Measurements from ENCODE around the gene TSSK2. TPM values are rescaled to one million over a fixed set of nuclear protein-coding genes. Genes with fewer than 3 reads are reported as not detected.
A peak's percentile ranks its signal among the peaks of the same experiment; 100 is the strongest.
"Not testable (repeated sequence)": the region's sequence is repeated elsewhere in the genome, so short reads cannot be mapped to it uniquely, and the experiment has no call there.

Gene TSSK2
- total RNA-seq, 2 experiments from 2014 or later: not detected

DNA sequence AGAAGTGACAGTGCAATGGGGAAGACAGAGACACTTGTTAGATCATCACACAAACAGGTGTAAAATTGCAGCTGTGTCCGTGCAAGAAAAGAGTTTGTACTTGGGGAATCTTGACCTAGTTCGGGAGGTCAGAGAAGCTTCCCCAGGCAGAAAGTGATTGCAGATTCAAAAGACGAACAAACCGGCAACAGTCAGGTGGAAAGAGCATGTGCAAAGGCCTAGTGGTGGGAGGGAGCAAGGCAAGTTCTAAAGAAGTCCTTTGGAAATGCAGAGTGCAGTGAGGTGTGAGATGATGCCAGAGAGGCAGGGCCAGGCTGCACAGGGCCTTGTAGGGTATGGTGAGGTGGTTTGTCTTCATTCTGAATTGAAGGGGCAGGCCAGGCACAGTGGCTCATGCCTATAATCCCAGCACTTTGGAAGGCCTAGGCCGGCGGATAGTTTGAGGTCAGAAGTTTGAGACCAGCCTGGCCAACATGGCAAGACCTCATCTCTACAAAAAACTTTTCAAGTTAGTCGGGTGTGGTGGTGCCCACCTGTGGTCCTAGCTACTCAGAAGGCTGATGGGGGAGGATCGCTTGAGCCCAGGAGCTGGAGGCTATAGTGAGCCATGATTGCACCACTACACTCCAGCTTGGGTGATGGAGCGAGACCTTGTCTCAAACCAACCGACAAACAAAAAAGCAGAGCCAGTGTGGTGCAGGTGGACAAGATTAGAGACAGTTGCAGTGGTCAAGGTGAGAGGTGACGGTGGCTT lies 15.3 kb downstream of the TSSK2 start:
- Mint-ChIP-seq H3K9me3 (ENCODE audit: low read depth) (no peaks in the 10 kb centered on the region), H3K36me3 (peaks cover 3% of the 10 kb centered on the region), H3K27ac (no peak overlapping the region), H3K4me3 (no peak overlapping the region), H3K27me3 (peaks cover 36% of the 10 kb centered on the region), H3K4me1 (peaks cover 23% of the 10 kb centered on the region)
- CTCF ChIA-PET: interaction anchor here (1.1 to 3.7 kb wide), 4 partner anchors 8 to 483 kb away, joined by 5 to 17 read pairs (median 11); partner anchors contain the start of gene SLC25A1
- DNase-seq (no peak), ATAC-seq (no peak)

- no peak overlapping the region for H3K27ac Mint-ChIP-seq
- no peak for DNase-seq
- H3K4me1 Mint-ChIP-seq: peaks cover 23% of the 10 kb centered on the region
- H3K36me3 Mint-ChIP-seq: peaks cover 5% of the 10 kb centered on the region
- H3K4me3 Mint-ChIP-seq: no peak overlapping the region
- CTCF ChIA-PET: interaction anchor here (1.1 to 3.7 kb wide), 2 partner anchors 32 to 483 kb away, joined by 5 to 17 read pairs; partner anchors contain the start of gene SLC25A1
- peaks cover 44% of the 10 kb centered on the region for H3K27me3 Mint-ChIP-seq
- H3K9me3 Mint-ChIP-seq (ENCODE audit: low read depth): no peaks in the 10 kb centered on the region
- no peak for ATAC-seq
These were observed 16.2 kb downstream of the TSSK2 start for GRCh38 chr22:19147195-19147780.

GRCh38 chr22:19148417-19149046 lies 17.4 kb downstream of the TSSK2 start:
- H3K4me3 Mint-ChIP-seq: no peak overlapping the region
- H3K27ac Mint-ChIP-seq: no peak overlapping the region
- ATAC-seq (no peak), DNase-seq (no peak)
- H3K4me1 Mint-ChIP-seq: peaks cover 15% of the 10 kb centered on the region
- CTCF ChIA-PET: no interaction called here
- H3K36me3 Mint-ChIP-seq: peaks cover 5% of the 10 kb centered on the region
- H3K27me3 Mint-ChIP-seq: peaks cover 52% of the 10 kb centered on the region
- H3K9me3 Mint-ChIP-seq (ENCODE audit: low read depth): no peaks in the 10 kb centered on the region

- Mint-ChIP-seq H3K27ac (no peak overlapping the region), H3K36me3 (peaks cover 3% of the 10 kb centered on the region), H3K9me3 (ENCODE audit: low read depth) (no peaks in the 10 kb centered on the region), H3K4me1 (peaks cover 9% of the 10 kb centered on the region), H3K4me3 (peak overlapping the region; percentile 35), H3K27me3 (peaks cover 56% of the 10 kb centered on the region)
- CTCF ChIA-PET: no interaction called here
- DNase-seq (peak; percentile 65), ATAC-seq (peak; percentile 38)
These were observed 18.2 kb downstream of the TSSK2 start for GRCh38 chr22:19149047-19149883.

GRCh38 chr22:19149991-19150390 lies 18.9 kb downstream of the TSSK2 start, which contains the start of gene GSC2:
TSS of gene GSC2 (minus strand) at chr22:19150292. CDS start at chr22:19150283, 9 bp downstream.
- no peaks in the 10 kb centered on the region for H3K9me3 Mint-ChIP-seq (ENCODE audit: low read depth)
- H3K4me3 Mint-ChIP-seq: peak within 1 kb of the TSS; percentile 35
- peaks cover 56% of the 10 kb centered on the region for H3K27me3 Mint-ChIP-seq
- ATAC-seq (no peak), DNase-seq (no peak)
- H3K36me3 Mint-ChIP-seq: peaks cover 3% of the 10 kb centered on the region
- CTCF ChIA-PET: no interaction called here
- no peak within 1 kb of the TSS for H3K27ac Mint-ChIP-seq
- peaks cover 4% of the 10 kb centered on the region for H3K4me1 Mint-ChIP-seq

DNA sequence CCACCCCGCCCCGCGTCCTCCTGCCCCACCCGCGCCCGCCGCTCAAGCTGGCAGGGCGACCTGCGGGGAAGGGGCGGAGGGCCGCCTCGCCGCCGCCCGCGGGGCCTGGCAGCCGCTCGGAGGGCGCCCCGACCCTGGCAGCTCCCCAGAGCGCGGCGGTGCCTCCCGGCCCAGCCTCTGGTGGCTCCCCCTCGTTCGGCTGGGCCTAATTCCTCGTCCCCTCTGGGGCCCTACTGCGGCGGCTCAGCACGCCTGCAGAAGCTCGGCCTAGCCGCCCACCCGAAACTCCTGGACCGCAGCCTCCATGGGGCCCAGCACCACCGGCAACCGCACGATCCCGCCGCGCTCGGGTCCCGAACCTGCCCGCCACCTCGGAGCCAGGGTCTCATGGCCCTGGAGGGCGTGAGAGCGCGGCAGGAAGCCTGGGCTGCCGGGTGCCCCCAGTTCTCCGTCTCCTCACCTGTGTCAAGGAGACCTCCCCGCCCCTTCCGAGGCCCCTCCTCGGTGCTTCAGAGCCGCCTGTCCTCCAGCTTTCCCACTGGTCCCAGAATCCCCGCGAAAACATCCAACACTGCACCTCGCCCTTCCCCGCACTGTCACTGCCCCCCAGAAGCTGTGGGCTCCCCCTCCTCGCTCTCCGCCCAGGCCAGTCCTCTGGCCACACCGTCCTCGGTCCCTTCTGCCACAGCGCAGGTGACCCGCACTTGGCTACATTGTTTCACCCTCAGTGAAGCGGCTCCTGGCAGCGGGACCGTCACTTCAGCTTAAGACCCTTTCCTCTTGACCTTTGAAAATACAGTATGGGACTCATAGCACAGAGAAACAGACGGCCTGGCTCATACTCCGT lies 19.6 kb downstream of the TSSK2 start:
- peak overlapping the region; percentile 12 for H3K4me3 Mint-ChIP-seq
- H3K36me3 Mint-ChIP-seq: peaks cover 3% of the 10 kb centered on the region
- H3K27me3 Mint-ChIP-seq: peaks cover 56% of the 10 kb centered on the region
- H3K4me1 Mint-ChIP-seq: peaks cover 4% of the 10 kb centered on the region
- CTCF ChIA-PET: no interaction called here
- no peaks in the 10 kb centered on the region for H3K9me3 Mint-ChIP-seq (ENCODE audit: low read depth)
- H3K27ac Mint-ChIP-seq: no peak overlapping the region
- ATAC-seq (no peak), DNase-seq (no peak)

- DNase-seq: no peak
- Mint-ChIP-seq H3K27me3 (peaks cover 61% of the 10 kb centered on the region), H3K4me1 (peaks cover 4% of the 10 kb centered on the region), H3K36me3 (peaks cover 3% of the 10 kb centered on the region), H3K4me3 (no peak overlapping the region), H3K27ac (no peak overlapping the region), H3K9me3 (ENCODE audit: low read depth) (no peaks in the 10 kb centered on the region)
- ATAC-seq: no peak
- CTCF ChIA-PET: no interaction called here
These were observed 20.5 kb downstream of the TSSK2 start for GRCh38 chr22:19151329-19152191.

DNA sequence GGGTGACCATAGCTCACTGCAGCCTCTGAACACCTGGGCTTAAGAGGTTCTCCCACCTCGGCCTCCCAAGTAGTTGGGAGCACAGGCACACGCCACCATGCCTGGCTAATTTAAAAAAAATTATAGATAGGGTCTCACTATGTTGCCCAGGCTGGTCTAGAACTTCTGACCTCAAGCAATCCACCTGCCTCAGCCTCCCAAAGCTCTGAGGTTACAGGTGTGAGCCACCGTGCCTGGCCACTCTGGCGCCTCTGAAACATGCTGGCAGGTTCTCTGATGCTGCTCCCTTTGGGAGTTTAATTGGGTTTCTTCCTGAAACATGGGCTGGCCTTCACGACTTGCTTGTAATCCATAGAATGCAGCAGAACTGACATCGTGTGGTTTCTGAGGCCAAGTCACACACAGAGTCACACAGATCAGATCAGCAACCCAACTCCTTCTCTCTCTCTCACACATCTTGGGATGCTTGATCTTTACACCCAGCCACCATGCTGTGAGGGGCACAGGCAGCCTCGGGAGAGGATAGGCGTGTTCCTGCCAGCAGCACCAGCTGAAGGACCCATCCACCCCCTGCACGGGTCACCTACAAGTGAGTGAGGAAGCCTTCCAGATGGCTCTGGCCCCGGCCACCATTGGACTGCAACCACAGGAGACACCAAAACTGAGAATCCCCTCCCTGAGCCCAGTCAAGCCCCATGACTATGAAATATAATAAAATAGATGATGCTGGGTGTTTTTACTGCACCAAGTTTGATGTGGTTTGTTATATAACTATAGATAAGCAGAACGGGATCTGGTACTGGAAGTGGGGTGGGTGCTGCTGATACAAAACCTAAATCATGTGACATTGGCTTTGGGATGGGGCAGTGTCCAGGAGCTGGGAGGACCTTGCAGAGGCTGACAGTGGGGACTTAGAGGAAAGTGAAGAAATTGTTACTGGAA lies 22.1 kb downstream of the TSSK2 start:
- no peak for ATAC-seq
- Mint-ChIP-seq H3K4me3 (no peak overlapping the region), H3K4me1 (peaks cover 4% of the 10 kb centered on the region), H3K27me3 (peaks cover 46% of the 10 kb centered on the region), H3K36me3 (peaks cover 3% of the 10 kb centered on the region), H3K27ac (no peak overlapping the region), H3K9me3 (ENCODE audit: low read depth) (no peaks in the 10 kb centered on the region)
- CTCF ChIA-PET: interaction anchor here (4.1 kb wide), 1 partner anchor 9 kb away, joined by 17 read pairs; the partner anchor contains the start of gene ESS2
- no peak for DNase-seq

GRCh38 chr22:19156109-19156508 lies 25.0 kb downstream of the TSSK2 start:
- ATAC-seq; H3K4me1 Mint-ChIP-seq; H3K9me3 Mint-ChIP-seq (ENCODE audit: low read depth); H3K27ac Mint-ChIP-seq; DNase-seq; H3K4me3 Mint-ChIP-seq; H3K36me3 Mint-ChIP-seq: not testable (repeated sequence)
- CTCF ChIA-PET: interaction anchor here (4.1 kb wide), 1 partner anchor 11 kb away, joined by 17 read pairs; the partner anchor contains the start of gene ESS2
- H3K27me3 Mint-ChIP-seq: peaks cover 34% of the 10 kb centered on the region

- H3K4me1 Mint-ChIP-seq; H3K9me3 Mint-ChIP-seq (ENCODE audit: low read depth); ATAC-seq; H3K36me3 Mint-ChIP-seq; H3K4me3 Mint-ChIP-seq; DNase-seq; H3K27ac Mint-ChIP-seq: not testable (repeated sequence)
- H3K27me3 Mint-ChIP-seq: peaks cover 14% of the 10 kb centered on the region
- CTCF ChIA-PET: interaction anchor here (1.5 kb wide), 1 partner anchor 14 kb away, joined by 3 read pairs; the partner anchor contains the start of gene ESS2
These were observed 27.5 kb downstream of the TSSK2 start for GRCh38 chr22:19158649-19159048.

DNA sequence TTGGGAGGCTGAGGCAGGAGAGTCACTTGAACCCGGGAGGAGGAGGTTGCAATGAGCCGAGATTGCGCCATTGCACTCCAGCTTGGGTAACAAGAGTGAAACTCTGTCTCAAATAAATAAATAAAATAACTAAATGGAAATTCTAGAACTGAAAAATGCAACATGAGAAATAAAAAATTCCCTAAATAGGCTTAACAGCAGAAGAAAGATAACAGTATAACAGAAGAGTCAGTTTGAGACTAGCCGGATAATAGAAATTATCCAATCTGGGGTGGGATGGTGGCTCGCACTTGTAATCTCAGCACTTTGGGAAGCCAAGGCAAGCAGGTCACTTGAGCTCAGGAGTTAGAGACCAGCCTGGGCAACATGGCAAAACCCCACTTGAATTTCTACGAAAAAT lies 33.3 kb downstream of the TSSK2 start:
- peaks cover 39% of the 10 kb centered on the region for H3K27me3 Mint-ChIP-seq
- H3K36me3 Mint-ChIP-seq: no peaks in the 10 kb centered on the region
- no peaks in the 10 kb centered on the region for H3K9me3 Mint-ChIP-seq (ENCODE audit: low read depth)
- peaks cover 3% of the 10 kb centered on the region for H3K4me1 Mint-ChIP-seq
- DNase-seq (no peak), ATAC-seq (no peak)
- no peak overlapping the region for H3K27ac Mint-ChIP-seq
- CTCF ChIA-PET: interaction anchor here (0.6 kb wide), 1 partner anchor 415 kb away, joined by 3 read pairs; no protein-coding TSS in a partner anchor
- H3K4me3 Mint-ChIP-seq: no peak overlapping the region
